Bronchial epithelial cell (primary cell): ENCODE results near the gene PCLO. TPM values are rescaled to one million over a fixed set of nuclear protein-coding genes. Genes with fewer than 3 reads are reported as not detected.

ENCODE experiments used
- DNase-seq: peaks from one replicate; pipeline ENCODE4 v3.0.0-alpha.2; 2010; ENCODE audit warnings: low read depth
- FAIRE-seq: peaks from 2 replicates; lab custom pipeline; 2011; peaks lifted over from hg19 to GRCh38; lab: Jason Lieb, UNC
- H3K27me3 ChIP-seq: 2 replicates; pipeline ENCODE4 v1.5.1; 2011; ENCODE audit warnings: low read length; ENCODE audit not compliant: control insufficient read depth, insufficient read depth
- H3K36me3 ChIP-seq: 2 replicates; pipeline ENCODE4 v1.5.1; 2011; ENCODE audit warnings: low read length; ENCODE audit not compliant: control insufficient read depth, insufficient read depth
- H3K4me3 ChIP-seq: 2 replicates; pipeline ENCODE4 v1.5.1; 2011; ENCODE audit warnings: mild to moderate bottlenecking, low read depth, low read length, control low read depth
- CTCF ChIP-seq: IDR thresholded peaks from 2 replicates; pipeline ENCODE4 v1.5.1; 2011; ENCODE audit warnings: mild to moderate bottlenecking, moderate library complexity, low read length, control low read depth, inconsistent platforms; ENCODE audit not compliant: insufficient read depth, severe bottlenecking
- total RNA-seq: library from RNA; depleted of rRNA; stranded (reverse); fragments of >200 nt; gene quantifications from 2 replicates; pipeline ENCODE4 v1.2.1, GENCODE V29; 2014

Gene PCLO
- 0.79 and 3.8 TPM in 2 replicates for total RNA-seq

DNA sequence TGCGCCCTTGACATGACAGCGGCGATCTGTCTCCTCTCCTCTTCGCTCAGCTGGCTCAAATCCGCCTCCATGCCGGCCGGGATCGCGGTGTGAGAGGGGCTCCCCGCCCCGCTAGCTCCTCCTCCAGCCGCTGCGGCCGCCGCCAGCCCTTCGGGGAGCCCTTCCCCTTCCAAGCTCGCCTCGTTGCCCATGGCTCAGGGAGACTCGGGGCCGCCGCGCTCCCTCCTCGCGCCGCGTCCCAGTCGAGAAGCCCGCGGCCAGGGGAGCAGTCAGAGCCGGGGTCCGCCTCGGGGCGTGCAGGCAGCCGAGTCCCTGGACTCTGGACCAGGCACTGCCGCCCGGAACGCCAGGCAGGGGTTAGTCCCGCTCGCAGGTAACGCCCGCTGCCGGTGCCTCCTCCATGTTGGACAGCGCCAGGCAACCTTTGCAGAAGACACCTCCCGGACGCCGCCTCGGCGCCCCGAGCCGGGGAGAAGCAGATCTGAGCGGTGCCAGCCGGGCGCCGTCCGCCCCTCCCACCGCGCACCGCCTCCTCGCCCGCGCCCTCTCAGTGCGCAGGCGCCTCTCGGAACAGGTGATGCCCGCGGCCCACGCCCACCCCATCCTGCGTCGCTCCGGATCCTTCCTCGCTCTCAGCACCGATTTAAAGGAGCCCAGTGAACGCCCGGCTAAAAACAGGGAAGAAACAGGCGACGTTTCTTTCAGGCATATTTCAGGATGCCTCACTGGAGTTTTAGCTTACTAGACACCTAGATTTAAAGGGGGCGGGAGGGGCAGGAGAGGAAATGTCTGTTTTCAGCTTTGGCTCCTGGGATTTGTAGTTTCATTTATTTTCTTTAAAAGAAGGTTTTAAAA lies at the start of gene PCLO:
Gene PCLO, minus strand, starts transcription at position 483 of the 855 bp plus-strand sequence. Its CDS starts 292 bp downstream, at position 191.
- FAIRE-seq (no peak), DNase-seq (peak; percentile 90)
- no peak for TF ChIP-seq CTCF
- H3K4me3 ChIP-seq = peak within 1 kb of the TSS; percentile 69
- no peaks in the 10 kb centered on the region for H3K36me3 ChIP-seq
- no peaks in the 10 kb centered on the region for H3K27me3 ChIP-seq

DNA sequence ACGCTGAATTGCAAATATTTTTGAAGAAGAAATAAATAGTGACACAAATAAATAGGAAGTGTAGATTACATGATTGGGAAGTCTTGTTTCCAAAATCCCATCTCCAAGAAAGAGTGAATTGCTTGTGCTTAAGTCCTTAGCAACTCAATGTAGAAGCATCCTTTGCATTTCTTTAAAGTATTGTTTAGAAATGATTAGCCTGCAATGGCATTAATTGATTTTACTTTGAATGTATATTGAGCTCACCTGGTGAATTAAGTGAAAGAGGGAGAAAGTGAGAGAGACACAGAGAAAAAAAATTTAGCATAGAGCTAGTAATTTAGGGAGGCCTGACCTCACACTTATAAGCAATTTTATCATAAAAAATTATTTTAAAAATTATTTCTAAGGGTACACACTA lies 49.0 kb upstream of the PCLO start:
- no peaks in the 10 kb centered on the region for H3K36me3 ChIP-seq
- FAIRE-seq (no peak), DNase-seq (no peak)
- H3K4me3 ChIP-seq = no peak overlapping the region
- no peak for TF ChIP-seq CTCF
- no peaks in the 10 kb centered on the region for H3K27me3 ChIP-seq

DNA sequence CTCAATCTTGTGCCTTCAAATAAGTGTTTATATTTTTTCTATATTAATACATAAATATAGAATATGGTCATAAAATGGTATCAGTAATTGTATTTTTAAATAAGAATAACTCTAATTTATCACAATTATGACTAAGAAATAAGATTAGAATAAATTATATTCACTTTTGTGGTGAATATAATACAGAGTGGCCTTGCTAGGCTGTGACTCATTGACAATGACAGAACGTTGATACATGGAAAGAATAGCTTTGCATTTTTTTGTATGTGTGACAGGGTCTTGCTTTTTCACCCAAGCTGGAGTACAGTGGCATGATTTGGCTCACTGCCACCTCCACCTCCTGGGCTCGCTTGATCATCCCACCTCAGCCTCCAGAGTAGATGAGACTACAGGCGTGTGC lies 47.8 kb upstream of the PCLO start:
- no peak for FAIRE-seq
- no peaks in the 10 kb centered on the region for H3K36me3 ChIP-seq
- H3K27me3 ChIP-seq = no peaks in the 10 kb centered on the region
- H3K4me3 ChIP-seq = no peak overlapping the region
- DNase-seq = no peak
- no peak for TF ChIP-seq CTCF

DNA sequence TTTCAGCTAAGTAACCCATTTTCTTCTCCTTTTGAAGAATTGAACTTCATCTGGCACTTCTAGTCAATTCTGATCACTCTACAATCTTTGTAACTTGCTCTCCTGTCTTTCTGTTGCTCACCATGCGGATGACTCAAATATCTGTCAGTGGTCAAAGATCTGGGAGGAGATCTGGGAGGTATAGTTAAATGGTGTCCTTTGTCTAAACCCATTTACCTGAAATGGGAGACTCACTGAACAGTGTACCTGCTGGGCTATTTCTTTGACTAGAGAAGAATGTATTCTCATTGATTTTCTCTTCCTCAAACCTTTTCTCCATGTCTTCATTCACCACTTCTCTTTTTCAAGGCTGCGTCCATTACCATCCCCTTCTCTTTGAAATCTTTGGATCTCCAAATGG lies 42.0 kb upstream of the PCLO start:
- Histone ChIP-seq H3K36me3 (no peaks in the 10 kb centered on the region), H3K4me3 (no peak overlapping the region), H3K27me3 (no peaks in the 10 kb centered on the region)
- peak; percentile 27 for DNase-seq
- no peak for TF ChIP-seq CTCF
- no peak for FAIRE-seq

- H3K36me3 ChIP-seq = no peaks in the 10 kb centered on the region
- FAIRE-seq (no peak), DNase-seq (no peak)
- no peaks in the 10 kb centered on the region for H3K27me3 ChIP-seq
- no peak for TF ChIP-seq CTCF
- no peak overlapping the region for H3K4me3 ChIP-seq
Observed at GRCh38 chr7:83201355-83201754, 38.7 kb upstream of the PCLO start.
